GM13976 (cell line): ENCODE data around the gene GSTCD.

ENCODE experiments used
- DNase-seq: peaks from one replicate; pipeline ENCODE4 v3.0.0; 2012; ENCODE audit warnings: low spot score
- CTCF ChIP-seq: IDR thresholded peaks from 2 replicates; pipeline ENCODE4 v1.5.1; 2012; ENCODE audit warnings: borderline replicate concordance, mild to moderate bottlenecking; ENCODE audit not compliant: insufficient read depth; ENCODE audit errors: extremely low read depth, missing control alignments, control extremely low read depth
- in situ Hi-C: fragments of 300-500 bp; cut with MboI; formaldehyde crosslinking; loops from one replicate; pipeline ENCODE4 v1.12.0; 2022; ENCODE audit warnings: low sequenced_read_pairs, mixed read lengths, inconsistent platforms; ENCODE audit not compliant: unreplicated experiment

The GSTCD gene

GRCh38 chr4:105875233-105875632 lies 166.6 kb downstream of the GSTCD start:
- in situ Hi-C loops: no loop called here
- DNase-seq: no peak
- no peak for TF ChIP-seq CTCF

- TF ChIP-seq CTCF: no peak
- DNase-seq: no peak
- in situ Hi-C loops: no loop called here
These were observed 170.1 kb downstream of the GSTCD start for GRCh38 chr4:105878668-105879067.

GRCh38 chr4:105887508-105887907 lies 178.9 kb downstream of the GSTCD start:
- in situ Hi-C loops: no loop called here
- no peak for DNase-seq
- TF ChIP-seq CTCF: no peak

GRCh38 chr4:105894660-105895582 lies 186.3 kb downstream of the GSTCD start, which contains the start of gene NPNT:
TSS of gene NPNT (plus strand) at chr4:105895471. CDS start at chr4:105895653, 182 bp downstream.
- in situ Hi-C loops: no loop called here
- DNase-seq: peak; percentile 77
- TF ChIP-seq CTCF: no peak

GRCh38 chr4:105895583-105896460 lies 187.2 kb downstream of the GSTCD start:
- in situ Hi-C loops: no loop called here
- no peak for TF ChIP-seq CTCF
- DNase-seq: peak; percentile 75

- no peak for TF ChIP-seq CTCF
- in situ Hi-C loops: no loop called here
These were observed 187.9 kb downstream of the GSTCD start for GRCh38 chr4:105896461-105896942.

More at GRCh38 chr4:105896461-105896942, 187.9 kb downstream of the GSTCD start:
- DNase-seq: peak; percentile 4
